HepG2 (cell line): ENCODE measurements around the gene RIMBP2.

Experiments used
- AGO2 ChIP-seq: fragments of 200-400 bp; formaldehyde crosslinking; optimal IDR thresholded peaks from 2 replicates; pipeline ENCODE3; 2017; ENCODE audit warnings: mild to moderate bottlenecking, low read depth, low read length, moderate library complexity
- EP300 ChIP-seq, 3 experiments: sonication (generic) in 1 of 3; formaldehyde crosslinking in 1 of 3; IDR thresholded peaks; 2 replicates each; pipeline versions ENCODE4 v1.5.1 to v1.6.1; 2011 to 2020; ENCODE audit warnings: low read depth in 2 of 3, low read length in 2 of 3, borderline replicate concordance in 1 of 3, improper control_type of control experiment in 1 of 3, mild to moderate bottlenecking in 1 of 3, missing genetic modification reagents in 1 of 3, moderate library complexity in 1 of 3
- MTF1 ChIP-seq: sonication (generic); formaldehyde crosslinking; IDR thresholded peaks from 2 replicates; pipeline ENCODE4 v1.5.0; 2020; ENCODE audit warnings: missing genetic modification reagents
- ZFY ChIP-seq: sonication (generic); formaldehyde crosslinking; IDR thresholded peaks from 2 replicates; pipeline ENCODE4 v1.4.0; 2020; ENCODE audit warnings: missing genetic modification reagents
- ZNF138 ChIP-seq: sonication (generic); formaldehyde crosslinking; IDR thresholded peaks from 2 replicates; pipeline ENCODE4 v1.5.0; 2020; ENCODE audit warnings: mild to moderate bottlenecking, low read depth, missing genetic modification reagents
- TF ChIP-seq, protein P1 (sequence below): sonication (generic); formaldehyde crosslinking; IDR thresholded peaks from 2 replicates; pipeline ENCODE4 v1.4.0; 2020; ENCODE audit warnings: mild to moderate bottlenecking, low read depth, missing genetic modification reagents
- TF ChIP-seq, protein P2 (sequence below): sonication (generic); formaldehyde crosslinking; IDR thresholded peaks from 2 replicates; pipeline ENCODE4 v1.5.0; 2020; ENCODE audit warnings: mild to moderate bottlenecking, missing genetic modification reagents, moderate library complexity
- TF ChIP-seq, protein P3 (sequence below): sonication (generic); formaldehyde crosslinking; IDR thresholded peaks from 2 replicates; pipeline ENCODE4 v1.4.0; 2020; ENCODE audit warnings: missing genetic modification reagents, borderline replicate concordance

DNA sequence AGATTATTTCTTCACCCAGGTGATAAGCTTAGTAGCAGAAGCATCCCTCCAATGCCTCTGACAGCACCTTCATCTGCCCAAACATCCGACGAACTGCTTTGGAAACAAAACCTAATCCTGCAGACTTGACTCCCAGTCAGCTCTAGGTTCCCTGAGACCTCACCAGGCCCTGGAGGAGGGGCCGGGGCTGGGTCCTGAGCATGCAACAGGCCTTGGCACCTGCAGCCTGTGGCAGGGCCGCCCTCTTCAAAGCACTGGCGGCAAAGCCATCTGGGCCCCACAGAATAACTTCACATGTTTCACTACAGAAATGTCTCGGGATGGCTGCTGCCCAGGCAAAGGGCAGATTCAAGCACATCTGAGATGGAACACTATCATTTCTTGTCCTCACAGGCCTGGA lies 245.1 kb downstream of the RIMBP2 start:
- TF ChIP-seq, protein P1, sequence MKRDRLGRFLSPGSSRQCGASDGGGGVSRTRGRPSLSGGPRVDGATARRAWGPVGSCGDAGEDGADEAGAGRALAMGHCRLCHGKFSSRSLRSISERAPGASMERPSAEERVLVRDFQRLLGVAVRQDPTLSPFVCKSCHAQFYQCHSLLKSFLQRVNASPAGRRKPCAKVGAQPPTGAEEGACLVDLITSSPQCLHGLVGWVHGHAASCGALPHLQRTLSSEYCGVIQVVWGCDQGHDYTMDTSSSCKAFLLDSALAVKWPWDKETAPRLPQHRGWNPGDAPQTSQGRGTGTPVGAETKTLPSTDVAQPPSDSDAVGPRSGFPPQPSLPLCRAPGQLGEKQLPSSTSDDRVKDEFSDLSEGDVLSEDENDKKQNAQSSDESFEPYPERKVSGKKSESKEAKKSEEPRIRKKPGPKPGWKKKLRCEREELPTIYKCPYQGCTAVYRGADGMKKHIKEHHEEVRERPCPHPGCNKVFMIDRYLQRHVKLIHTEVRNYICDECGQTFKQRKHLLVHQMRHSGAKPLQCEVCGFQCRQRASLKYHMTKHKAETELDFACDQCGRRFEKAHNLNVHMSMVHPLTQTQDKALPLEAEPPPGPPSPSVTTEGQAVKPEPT (CRISPR knock-in tag), result no peak
- TF ChIP-seq ZNF138 (CRISPR knock-in tag), result no peak
- TF ChIP-seq ZFY (CRISPR knock-in tag), result no peak
- TF ChIP-seq MTF1 (CRISPR knock-in tag), result no peak
- TF ChIP-seq AGO2, result no peak
- TF ChIP-seq EP300 (IDR thresholded peaks at IDR 0.05; ENCODE audit: low read depth in 2 of 2, low read length in 2 of 2), result no peak
- TF ChIP-seq EP300 (CRISPR knock-in tag; IDR thresholded peaks at IDR 0.05; ENCODE audit: borderline replicate concordance), result no peak
- TF ChIP-seq, protein P2, sequence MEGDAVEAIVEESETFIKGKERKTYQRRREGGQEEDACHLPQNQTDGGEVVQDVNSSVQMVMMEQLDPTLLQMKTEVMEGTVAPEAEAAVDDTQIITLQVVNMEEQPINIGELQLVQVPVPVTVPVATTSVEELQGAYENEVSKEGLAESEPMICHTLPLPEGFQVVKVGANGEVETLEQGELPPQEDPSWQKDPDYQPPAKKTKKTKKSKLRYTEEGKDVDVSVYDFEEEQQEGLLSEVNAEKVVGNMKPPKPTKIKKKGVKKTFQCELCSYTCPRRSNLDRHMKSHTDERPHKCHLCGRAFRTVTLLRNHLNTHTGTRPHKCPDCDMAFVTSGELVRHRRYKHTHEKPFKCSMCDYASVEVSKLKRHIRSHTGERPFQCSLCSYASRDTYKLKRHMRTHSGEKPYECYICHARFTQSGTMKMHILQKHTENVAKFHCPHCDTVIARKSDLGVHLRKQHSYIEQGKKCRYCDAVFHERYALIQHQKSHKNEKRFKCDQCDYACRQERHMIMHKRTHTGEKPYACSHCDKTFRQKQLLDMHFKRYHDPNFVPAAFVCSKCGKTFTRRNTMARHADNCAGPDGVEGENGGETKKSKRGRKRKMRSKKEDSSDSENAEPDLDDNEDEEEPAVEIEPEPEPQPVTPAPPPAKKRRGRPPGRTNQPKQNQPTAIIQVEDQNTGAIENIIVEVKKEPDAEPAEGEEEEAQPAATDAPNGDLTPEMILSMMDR, result no peak
- TF ChIP-seq, protein P3, sequence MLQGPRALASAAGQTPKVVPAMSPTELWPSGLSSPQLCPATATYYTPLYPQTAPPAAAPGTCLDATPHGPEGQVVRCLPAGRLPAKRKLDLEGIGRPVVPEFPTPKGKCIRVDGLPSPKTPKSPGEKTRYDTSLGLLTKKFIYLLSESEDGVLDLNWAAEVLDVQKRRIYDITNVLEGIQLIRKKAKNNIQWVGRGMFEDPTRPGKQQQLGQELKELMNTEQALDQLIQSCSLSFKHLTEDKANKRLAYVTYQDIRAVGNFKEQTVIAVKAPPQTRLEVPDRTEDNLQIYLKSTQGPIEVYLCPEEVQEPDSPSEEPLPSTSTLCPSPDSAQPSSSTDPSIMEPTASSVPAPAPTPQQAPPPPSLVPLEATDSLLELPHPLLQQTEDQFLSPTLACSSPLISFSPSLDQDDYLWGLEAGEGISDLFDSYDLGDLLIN (CRISPR knock-in tag), result no peak
